GM12875 (cell line): ENCODE results near the gene DENND1B.

Source experiments
- H3K4me3 ChIP-seq: one replicate; pipeline ENCODE4 v1.5.1; 2011; ENCODE audit warnings: low read depth, low read length, control low read depth
- CTCF ChIP-seq: IDR thresholded peaks from 2 replicates; pipeline ENCODE4 v1.5.1; 2011; ENCODE audit warnings: low read depth, mild to moderate bottlenecking, control low read depth, inconsistent platforms, low read length, moderate library complexity, borderline replicate concordance; ENCODE audit not compliant: insufficient read depth

Gene DENND1B

DNA sequence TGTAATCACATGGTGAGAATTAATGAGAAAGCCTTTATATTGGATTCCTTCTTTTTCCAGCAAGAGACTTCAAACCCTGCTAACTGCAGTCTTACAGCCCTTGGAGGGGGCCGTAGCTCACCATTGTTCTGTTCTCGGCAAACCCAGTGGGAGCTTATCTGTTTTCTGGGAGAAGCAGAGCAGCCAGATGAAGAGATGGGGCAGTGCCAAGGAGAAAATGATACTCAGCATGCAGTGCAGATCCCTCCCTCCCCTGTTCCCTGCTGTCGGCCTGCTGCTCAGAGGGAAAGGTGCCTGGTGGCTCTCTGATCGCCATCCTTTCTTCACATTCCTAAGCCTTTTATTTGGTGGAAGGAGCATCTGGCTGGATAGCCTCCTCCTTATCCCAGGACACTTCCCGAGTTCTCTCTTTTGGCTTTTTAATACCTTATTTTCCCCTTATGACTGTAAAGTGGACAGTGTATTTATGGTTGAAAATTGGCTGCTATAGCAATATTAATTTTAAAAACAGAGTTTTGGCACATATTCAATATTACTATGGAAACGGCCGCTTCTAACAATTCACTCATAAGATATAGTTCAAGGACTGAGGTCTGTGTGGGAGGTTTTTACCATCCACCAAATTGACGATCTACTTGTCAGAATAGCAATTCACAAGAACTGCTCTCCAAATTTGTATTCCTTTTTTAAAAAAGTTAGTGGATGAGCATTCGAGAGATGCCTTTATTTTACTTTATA, 303.9 kb downstream of the DENND1B start:
- TF ChIP-seq CTCF = no peak
- no peak overlapping the region for H3K4me3 ChIP-seq

- TF ChIP-seq CTCF = no peak
- no peak overlapping the region for H3K4me3 ChIP-seq
These were observed 304.9 kb downstream of the DENND1B start for GRCh38 chr1:197470330-197470729.

DNA sequence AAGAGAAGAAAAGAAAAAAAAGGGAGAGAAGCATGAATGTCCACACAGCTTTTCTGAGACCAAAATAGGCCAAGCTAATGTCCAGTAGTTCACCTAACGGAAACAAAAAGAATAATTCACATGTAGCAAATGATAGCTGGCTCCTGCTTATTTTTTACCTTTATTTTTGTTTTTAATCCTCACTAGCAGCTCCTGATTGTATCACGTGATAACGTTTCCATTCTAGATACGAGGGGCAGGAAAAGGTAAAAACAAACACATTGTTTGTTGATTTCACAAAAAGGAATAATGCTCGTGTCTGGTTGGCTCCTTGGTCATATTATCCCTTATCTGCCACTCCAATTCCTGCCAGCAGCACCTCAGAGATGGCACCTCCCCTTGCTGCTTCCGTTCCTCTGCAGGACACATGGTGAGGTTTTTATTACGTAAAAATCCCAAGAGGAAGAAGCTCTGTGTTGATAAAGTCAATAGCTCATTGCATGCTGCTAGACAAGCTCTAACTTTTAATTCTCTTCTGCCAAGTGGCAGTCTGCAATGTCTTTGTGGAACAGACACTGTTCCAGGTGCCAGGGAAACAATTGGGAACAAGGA, 305.6 kb downstream of the DENND1B start:
- TF ChIP-seq CTCF = no peak
- H3K4me3 ChIP-seq = no peak overlapping the region

DNA sequence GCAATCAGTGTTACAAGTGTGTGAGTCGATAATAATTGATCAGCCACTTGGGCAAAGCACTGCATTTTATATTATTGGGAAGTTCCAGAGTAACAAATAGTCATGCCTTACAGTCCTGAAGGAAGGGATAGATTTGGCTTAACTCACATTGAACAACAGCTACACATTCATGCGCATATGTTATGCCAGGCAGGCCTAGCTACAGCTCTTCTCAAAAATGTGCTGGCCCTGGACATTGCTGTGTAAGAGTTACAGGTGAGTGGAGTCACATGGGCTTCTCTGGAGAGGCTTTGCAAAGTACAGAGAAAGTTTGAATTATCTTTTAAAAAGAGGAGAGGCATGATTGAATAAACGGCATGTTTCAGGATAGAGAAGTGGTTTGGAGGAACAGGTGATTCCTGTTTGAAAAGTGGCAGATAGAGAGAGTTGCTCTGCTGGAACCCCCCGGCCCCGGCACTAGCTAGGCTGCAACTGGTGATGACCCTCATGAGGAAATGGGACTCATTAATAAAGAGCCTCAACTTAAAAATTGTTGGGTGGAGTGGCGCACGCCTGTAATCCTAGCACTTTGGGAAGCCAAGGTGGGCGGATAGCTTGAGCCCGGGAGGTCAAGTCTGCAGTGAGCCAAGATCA, 306.6 kb downstream of the DENND1B start:
- H3K4me3 ChIP-seq = no peak overlapping the region
- no peak for TF ChIP-seq CTCF

DNA sequence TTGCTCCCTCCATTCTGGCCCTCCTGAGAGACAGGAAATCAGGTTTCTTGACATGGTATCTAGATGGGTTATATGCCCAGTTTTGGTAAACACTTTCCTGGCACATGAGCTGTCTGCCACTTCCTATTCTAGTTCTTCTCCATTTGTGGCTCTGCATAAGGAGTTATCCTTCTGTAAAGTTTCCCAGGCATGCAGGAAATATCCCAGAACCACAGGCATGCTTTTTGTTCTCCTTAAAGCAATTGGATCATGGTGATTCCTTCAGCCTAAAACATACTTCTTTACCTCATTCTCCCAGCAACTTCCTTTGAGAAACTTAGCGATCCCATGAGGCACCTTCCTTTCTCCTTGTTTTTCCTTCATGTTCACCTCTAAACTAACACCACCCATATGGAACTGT, 307.4 kb downstream of the DENND1B start:
- TF ChIP-seq CTCF = no peak

DNA sequence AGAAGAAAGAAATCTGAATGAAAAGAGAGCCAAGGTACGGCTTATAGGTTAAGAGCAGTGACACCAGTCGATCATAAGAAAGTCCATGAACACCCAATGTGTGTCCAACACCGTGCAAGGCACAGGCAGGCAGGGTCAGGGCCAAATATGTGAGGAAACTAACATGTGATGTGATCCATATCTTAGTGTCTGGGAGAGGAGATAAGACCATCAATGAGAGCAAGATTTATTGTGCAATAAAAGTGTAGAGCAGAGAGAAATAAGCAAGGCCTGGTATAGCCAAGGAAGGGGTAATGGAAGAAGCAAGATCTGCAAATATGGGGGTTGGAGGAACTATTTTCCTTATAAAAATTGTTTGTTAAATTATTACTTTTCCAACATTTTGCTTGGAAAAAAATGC, 308.5 kb downstream of the DENND1B start:
- no peak overlapping the region for H3K4me3 ChIP-seq
- TF ChIP-seq CTCF = no peak

More for the DNA sequence above, 307.4 kb downstream of the DENND1B start:
- no peak overlapping the region for H3K4me3 ChIP-seq
